Measurements from ENCODE around the gene FFAR3. TPM values are rescaled to one million over a fixed set of nuclear protein-coding genes. Genes with fewer than 3 reads are reported as not detected.

FFAR3 gene
- total and polyA plus RNA-seq, 2 donors (not counting 3 experiments of a cell fraction or from before 2014, with no cell fraction given) = not detected

DNA sequence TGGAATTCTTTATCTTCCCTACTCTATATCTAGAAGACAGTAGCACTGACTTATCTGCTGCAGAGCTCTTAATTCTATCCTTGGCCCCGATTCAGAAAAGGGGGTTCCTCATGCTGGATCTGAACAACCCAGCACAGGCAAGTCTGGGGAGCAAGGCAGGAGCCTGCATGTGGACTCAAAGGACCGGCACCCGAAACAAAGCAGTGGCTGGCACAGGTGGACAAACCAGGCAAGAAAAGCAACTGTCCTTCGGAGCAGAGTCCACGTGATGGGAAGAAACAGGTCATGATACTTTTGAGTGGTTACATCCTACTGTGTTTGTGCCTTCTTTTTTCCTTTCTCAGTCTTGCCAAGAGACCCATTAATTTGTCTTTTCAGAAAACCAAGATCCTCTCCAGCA lies 50.9 kb downstream of the FFAR3 start:
- no peaks in the 10 kb centered on the region for H3K9me1 ChIP-seq (replicated peaks; ENCODE audit: control insufficient read depth, extremely low read depth, insufficient read depth, low read length)
- no peaks in the 10 kb centered on the region for H3K27me3 ChIP-seq (ENCODE audit: control insufficient read depth in 2 of 2, insufficient read depth in 2 of 2, low read length in 2 of 2)
- ChIA-PET CTCF (interaction anchor here (1.6 kb wide), 1 partner anchor 8 kb away, joined by 3 read pairs; no protein-coding TSS in a partner anchor), POLR2A (no interaction called here)
- H3K79me2 ChIP-seq (ENCODE audit: control insufficient read depth, insufficient read depth, low read length) = no peaks in the 10 kb centered on the region
- H3K4me2 ChIP-seq (ENCODE audit: insufficient read depth, low read length) = no peak overlapping the region
- DNase-seq (ENCODE audit: low read depth, low spot score) (no peak), FAIRE-seq (no peak)
- BruUV-seq (replicated peaks) = no TSS peak
- intact Hi-C loops (cut with micrococcal nuclease) (no loop called here), dilution Hi-C loops (cut with MboI; ENCODE audit: extremely low pct_ligation_motif_present, low sequenced_read_pairs) (no loop called here)
- no peaks in the 10 kb centered on the region for H4K20me1 ChIP-seq (replicated peaks; ENCODE audit: control insufficient read depth, extremely low read depth, insufficient read depth, low read length)
- no peak overlapping the region for H3K4me3 ChIP-seq (replicated peaks in 1 of 3; ENCODE audit: insufficient read depth in 1 of 3, low read depth in 1 of 3, low read length in 3 of 3)
- no peak overlapping the region for H3K9ac ChIP-seq (replicated peaks; ENCODE audit: extremely low read depth, insufficient read depth, low read length)
- no peaks in the 10 kb centered on the region for H3K4me1 ChIP-seq (ENCODE audit: control insufficient read depth, extremely low read depth, insufficient read depth, low read length)
- TF ChIP-seq, protein P1, sequence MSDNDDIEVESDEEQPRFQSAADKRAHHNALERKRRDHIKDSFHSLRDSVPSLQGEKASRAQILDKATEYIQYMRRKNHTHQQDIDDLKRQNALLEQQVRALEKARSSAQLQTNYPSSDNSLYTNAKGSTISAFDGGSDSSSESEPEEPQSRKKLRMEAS (IDR thresholded peaks at IDR 0.05; ENCODE audit: insufficient read depth, insufficient read length) = no peak
- TF ChIP-seq FOS (IDR thresholded peaks at IDR 0.05; ENCODE audit: borderline replicate concordance, insufficient read depth, low read length) = no peak
- TF ChIP-seq, protein P2, sequence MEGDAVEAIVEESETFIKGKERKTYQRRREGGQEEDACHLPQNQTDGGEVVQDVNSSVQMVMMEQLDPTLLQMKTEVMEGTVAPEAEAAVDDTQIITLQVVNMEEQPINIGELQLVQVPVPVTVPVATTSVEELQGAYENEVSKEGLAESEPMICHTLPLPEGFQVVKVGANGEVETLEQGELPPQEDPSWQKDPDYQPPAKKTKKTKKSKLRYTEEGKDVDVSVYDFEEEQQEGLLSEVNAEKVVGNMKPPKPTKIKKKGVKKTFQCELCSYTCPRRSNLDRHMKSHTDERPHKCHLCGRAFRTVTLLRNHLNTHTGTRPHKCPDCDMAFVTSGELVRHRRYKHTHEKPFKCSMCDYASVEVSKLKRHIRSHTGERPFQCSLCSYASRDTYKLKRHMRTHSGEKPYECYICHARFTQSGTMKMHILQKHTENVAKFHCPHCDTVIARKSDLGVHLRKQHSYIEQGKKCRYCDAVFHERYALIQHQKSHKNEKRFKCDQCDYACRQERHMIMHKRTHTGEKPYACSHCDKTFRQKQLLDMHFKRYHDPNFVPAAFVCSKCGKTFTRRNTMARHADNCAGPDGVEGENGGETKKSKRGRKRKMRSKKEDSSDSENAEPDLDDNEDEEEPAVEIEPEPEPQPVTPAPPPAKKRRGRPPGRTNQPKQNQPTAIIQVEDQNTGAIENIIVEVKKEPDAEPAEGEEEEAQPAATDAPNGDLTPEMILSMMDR (IDR thresholded peaks at IDR 0.05; ENCODE audit: extremely low read depth in 1 of 2, insufficient read depth in 1 of 2, low read depth in 1 of 2, low read length in 2 of 2) = no peak
- TF ChIP-seq JUN (IDR thresholded peaks at IDR 0.05; ENCODE audit: borderline replicate concordance, insufficient read depth, insufficient read length, low read depth) = no peak
- TF ChIP-seq MYC (IDR thresholded peaks at IDR 0.05; ENCODE audit: low read depth, low read length) = no peak
- TF ChIP-seq POLR2AphosphoS5 (IDR thresholded peaks at IDR 0.05; ENCODE audit: insufficient read depth, low read depth, low read length) = no peak
- TF ChIP-seq EZH2 (IDR thresholded peaks at IDR 0.05; ENCODE audit: borderline replicate concordance, low read depth, low read length, severe bottlenecking) = no peak
- TF ChIP-seq POLR2A (IDR thresholded peaks at IDR 0.05; ENCODE audit: low read depth, low read length) = no peak
- TF ChIP-seq GATA2 (IDR thresholded peaks at IDR 0.05; ENCODE audit: insufficient read depth, insufficient read length, low read depth, low read length) = no peak
- no peak overlapping the region for H2AFZ ChIP-seq (ENCODE audit: low read depth, low read length)
- H3K36me3 ChIP-seq (ENCODE audit: control insufficient read depth in 2 of 2, extremely low read depth in 1 of 2, insufficient read depth in 2 of 2, low read length in 2 of 2) = no peaks in the 10 kb centered on the region
- H3K27ac ChIP-seq (ENCODE audit: insufficient read depth, low read depth, low read length) = no peak overlapping the region
- H3K9me3 ChIP-seq (replicated peaks; ENCODE audit: control insufficient read depth, insufficient read depth, low read length) = no peaks in the 10 kb centered on the region

Small RNA genes within 50 kb of the gene (microRNA-seq; reads per million reads assigned to microRNA genes)
- gene MIR5196 (ENCODE audit: borderline number of aligned reads, borderline replicate concordance) = not detected

Other genes with a start within 250 kb of the FFAR3 start
- not detected in 2 replicates for gene FXYD3, start 242.6 kb upstream of the FFAR3 start, total RNA-seq
- not detected in 2 replicates for gene FXYD3, start 242.6 kb upstream of the FFAR3 start, polyA plus RNA-seq
- not detected in 2 replicates for gene LGI4, start 223.4 kb upstream of the FFAR3 start, total RNA-seq
- gene LGI4, start 223.4 kb upstream of the FFAR3 start, polyA plus RNA-seq = not detected in 2 replicates
- gene FXYD1, start 219.6 kb upstream of the FFAR3 start, total RNA-seq = not detected in 2 replicates
- not detected in 2 replicates for gene FXYD1, start 219.6 kb upstream of the FFAR3 start, polyA plus RNA-seq
- not detected in 2 replicates for gene FXYD7, start 215.2 kb upstream of the FFAR3 start, total RNA-seq
- gene FXYD7, start 215.2 kb upstream of the FFAR3 start, polyA plus RNA-seq = 0.40 TPM in 1 of 2 replicates, not detected in the other
- gene FXYD5, start 203.7 kb upstream of the FFAR3 start, total RNA-seq = 219 and 223 TPM in 2 replicates
- 290 and 387 TPM in 2 replicates for gene FXYD5, start 203.7 kb upstream of the FFAR3 start, polyA plus RNA-seq
- gene FAM187B, start 129.7 kb upstream of the FFAR3 start, total RNA-seq = not detected in 2 replicates
- not detected in 2 replicates for gene FAM187B, start 129.7 kb upstream of the FFAR3 start, polyA plus RNA-seq
- 0.74 and 1.0 TPM in 2 replicates for gene LSR, start 109.5 kb upstream of the FFAR3 start, total RNA-seq
- gene LSR, start 109.5 kb upstream of the FFAR3 start, polyA plus RNA-seq = 0.76 and 0.94 TPM in 2 replicates
- gene USF2, start 89.5 kb upstream of the FFAR3 start, total RNA-seq = 76.8 and 85.8 TPM in 2 replicates
- gene USF2, start 89.5 kb upstream of the FFAR3 start, polyA plus RNA-seq = 75.0 and 80.5 TPM in 2 replicates
- gene HAMP, start 75.9 kb upstream of the FFAR3 start, total RNA-seq = 0.15 TPM in 1 of 2 replicates, not detected in the other
- gene HAMP, start 75.9 kb upstream of the FFAR3 start, polyA plus RNA-seq = not detected in 2 replicates
- gene MAG, start 66.3 kb upstream of the FFAR3 start, total RNA-seq = not detected in 2 replicates
- not detected in 2 replicates for gene MAG, start 66.3 kb upstream of the FFAR3 start, polyA plus RNA-seq
- not detected in 2 replicates for gene CD22, start 29.3 kb upstream of the FFAR3 start, total RNA-seq
- not detected in 2 replicates for gene CD22, start 29.3 kb upstream of the FFAR3 start, polyA plus RNA-seq
- not detected in 2 replicates for gene FFAR1, start 10.6 kb upstream of the FFAR3 start, total RNA-seq
- gene FFAR1, start 10.6 kb upstream of the FFAR3 start, polyA plus RNA-seq = not detected in 2 replicates
- not detected in 2 replicates for gene GPR42, start 12.6 kb downstream of the FFAR3 start, total RNA-seq
- not detected in 2 replicates for gene GPR42, start 12.6 kb downstream of the FFAR3 start, polyA plus RNA-seq
- gene FFAR2, start 89.8 kb downstream of the FFAR3 start, total RNA-seq = not detected in 2 replicates
- not detected in 2 replicates for gene FFAR2, start 89.8 kb downstream of the FFAR3 start, polyA plus RNA-seq
- not detected in 2 replicates for gene KRTDAP, start 132.0 kb downstream of the FFAR3 start, total RNA-seq
- not detected in 2 replicates for gene KRTDAP, start 132.0 kb downstream of the FFAR3 start, polyA plus RNA-seq
- not detected in 2 replicates for gene DMKN, start 155.2 kb downstream of the FFAR3 start, total RNA-seq
- not detected in 2 replicates for gene DMKN, start 155.2 kb downstream of the FFAR3 start, polyA plus RNA-seq
- not detected in 2 replicates for gene SBSN, start 169.9 kb downstream of the FFAR3 start, total RNA-seq
- gene SBSN, start 169.9 kb downstream of the FFAR3 start, polyA plus RNA-seq = not detected in 2 replicates
- not detected in 2 replicates for gene GAPDHS, start 175.0 kb downstream of the FFAR3 start, total RNA-seq
- gene GAPDHS, start 175.0 kb downstream of the FFAR3 start, polyA plus RNA-seq = not detected in 2 replicates
- 75.8 and 76.1 TPM in 2 replicates for gene TMEM147, start 187.2 kb downstream of the FFAR3 start, total RNA-seq
- gene TMEM147, start 187.2 kb downstream of the FFAR3 start, polyA plus RNA-seq = 214 and 246 TPM in 2 replicates
- not detected in 2 replicates for gene ATP4A, start 205.2 kb downstream of the FFAR3 start, total RNA-seq
- not detected in 2 replicates for gene ATP4A, start 205.2 kb downstream of the FFAR3 start, polyA plus RNA-seq
- not detected in 2 replicates for gene PMIS2, start 227.7 kb downstream of the FFAR3 start, total RNA-seq
- not detected in 2 replicates for gene PMIS2, start 227.7 kb downstream of the FFAR3 start, polyA plus RNA-seq

All from endothelial cell of umbilical vein (primary cell).